ENCODE measurements around the gene AXDND1.
"Not testable (repeated sequence)": the region's sequence is repeated elsewhere in the genome, so short reads cannot be mapped to it uniquely, and the experiment has no call there.

The AXDND1 gene

GRCh38 chr1:179474713-179475112, 108.9 kb downstream of the AXDND1 start:
- DNase-seq: no peak

GRCh38 chr1:179476484-179476883, 110.7 kb downstream of the AXDND1 start:
- DNase-seq: no peak

DNA sequence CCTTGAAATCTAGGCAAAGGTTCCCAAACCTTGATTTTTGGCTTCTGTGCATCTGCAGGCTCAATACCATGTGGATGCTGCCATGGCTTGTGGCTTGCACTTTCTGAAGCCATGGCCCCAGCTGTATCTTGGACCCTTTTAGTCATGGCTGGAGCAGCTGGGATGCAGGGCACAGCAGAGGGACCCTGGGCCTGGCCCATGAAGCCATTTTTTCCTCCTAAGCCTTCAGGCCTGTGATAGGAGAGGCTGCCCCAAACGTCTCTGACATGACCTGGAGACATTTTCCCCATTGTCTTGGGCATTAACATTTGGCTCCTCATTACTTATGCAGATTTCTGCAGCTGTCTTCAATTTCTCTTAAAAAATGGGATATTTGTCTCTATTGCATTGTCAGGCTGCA, 112.6 kb downstream of the AXDND1 start:
- no peak for DNase-seq

- DNase-seq: no peak
These were observed 124.8 kb downstream of the AXDND1 start for GRCh38 chr1:179490611-179491010.

DNA sequence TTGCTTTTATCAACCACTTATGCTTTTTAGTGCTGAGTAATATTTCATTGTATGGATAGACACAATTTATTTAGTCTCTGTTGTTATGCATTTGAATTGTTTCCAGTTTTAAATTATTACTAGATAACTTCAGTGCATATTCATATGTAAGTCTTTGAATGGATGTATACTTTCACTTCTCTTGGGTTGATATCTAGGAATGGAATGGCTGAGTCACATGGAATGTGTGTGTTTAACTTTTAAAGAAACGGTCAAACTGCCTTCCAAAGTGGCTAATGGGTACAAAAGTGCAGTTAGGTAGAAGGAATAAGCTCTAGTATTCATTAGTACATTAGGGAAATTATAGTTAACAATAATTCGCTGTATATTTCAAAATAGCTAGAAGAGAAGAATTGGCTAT, 127.6 kb downstream of the AXDND1 start:
- DNase-seq: no peak

- no peak for DNase-seq
These were observed 140.4 kb downstream of the AXDND1 start for GRCh38 chr1:179506199-179506598.

GRCh38 chr1:179509384-179509783, 143.6 kb downstream of the AXDND1 start:
- DNase-seq: no peak

DNA sequence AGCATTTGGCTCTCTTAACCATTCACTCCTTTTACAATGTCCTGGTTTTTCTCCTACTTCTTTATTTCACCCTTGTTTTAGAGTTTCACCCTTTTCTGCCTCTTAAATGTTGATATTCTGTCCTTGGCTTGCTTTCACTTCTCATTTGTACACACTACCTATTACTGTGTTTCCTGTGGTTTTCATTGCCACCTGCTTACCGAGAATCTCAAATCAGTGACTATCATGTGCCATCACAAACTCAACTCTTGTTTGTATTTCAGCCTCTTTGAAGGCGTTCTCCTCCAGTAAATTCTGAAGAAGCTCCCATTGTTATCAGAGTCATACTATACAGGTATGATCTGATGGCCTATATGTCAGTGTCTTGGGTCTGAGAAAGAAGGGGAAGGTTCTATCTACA, 144.3 kb downstream of the AXDND1 start:
- no peak for DNase-seq

DNA sequence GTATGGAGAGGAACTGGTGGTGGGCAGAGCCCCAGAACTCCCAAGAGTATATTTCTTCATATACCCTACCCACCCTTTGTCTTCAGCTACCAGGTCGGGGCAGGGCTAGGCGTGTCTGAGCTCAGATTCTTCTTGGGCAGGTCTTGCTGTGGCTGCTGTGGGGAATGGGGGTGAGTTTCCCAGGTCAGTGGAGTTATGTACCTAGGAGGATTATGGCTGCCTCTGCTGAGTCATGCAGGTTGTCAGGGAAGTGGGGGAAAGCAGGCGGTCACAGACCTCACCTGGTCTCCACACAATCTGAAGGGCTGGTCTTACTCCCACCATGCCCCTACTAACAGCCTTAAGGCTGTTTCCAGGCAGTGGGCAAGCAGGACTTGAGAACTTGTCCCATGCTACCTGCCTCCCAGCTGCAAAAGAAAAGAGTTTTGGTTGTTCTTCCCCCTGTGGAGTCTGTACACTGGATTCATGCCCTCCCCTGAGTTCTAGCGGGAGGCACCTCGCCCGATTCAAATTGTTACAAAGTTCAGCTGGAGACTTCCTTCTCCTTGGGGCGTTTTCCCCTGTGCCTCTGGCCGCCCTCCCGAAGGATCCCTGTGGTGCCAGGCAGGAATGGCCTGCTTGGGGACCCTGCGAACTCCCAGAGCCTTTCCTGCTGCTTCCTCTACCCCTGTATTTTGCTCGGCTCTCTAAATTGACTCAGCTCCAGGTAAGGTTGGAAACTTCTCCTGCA, 151.4 kb downstream of the AXDND1 start:
- DNase-seq: no peak

DNA sequence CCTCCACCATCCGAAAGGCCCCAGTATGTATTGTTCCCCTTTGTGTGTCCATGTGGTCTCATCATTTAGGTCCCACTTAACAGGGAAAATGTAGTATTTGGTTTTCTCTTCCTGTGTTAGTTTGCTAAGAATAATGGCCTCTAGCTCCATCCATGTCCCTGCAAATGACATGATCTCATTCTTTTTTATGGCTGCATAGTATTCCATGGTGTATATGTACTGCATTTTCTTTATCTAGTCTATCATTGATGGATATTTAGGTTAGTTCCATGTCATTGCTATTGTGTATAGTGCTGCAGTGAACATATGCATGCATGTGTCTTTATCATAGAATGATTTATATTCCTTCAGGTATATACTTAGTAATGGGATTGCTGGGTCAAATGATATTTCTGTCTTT, 152.8 kb downstream of the AXDND1 start:
- DNase-seq: not testable (repeated sequence)

- DNase-seq: no peak
These were observed 163.9 kb downstream of the AXDND1 start for GRCh38 chr1:179529482-179530195.

DNA sequence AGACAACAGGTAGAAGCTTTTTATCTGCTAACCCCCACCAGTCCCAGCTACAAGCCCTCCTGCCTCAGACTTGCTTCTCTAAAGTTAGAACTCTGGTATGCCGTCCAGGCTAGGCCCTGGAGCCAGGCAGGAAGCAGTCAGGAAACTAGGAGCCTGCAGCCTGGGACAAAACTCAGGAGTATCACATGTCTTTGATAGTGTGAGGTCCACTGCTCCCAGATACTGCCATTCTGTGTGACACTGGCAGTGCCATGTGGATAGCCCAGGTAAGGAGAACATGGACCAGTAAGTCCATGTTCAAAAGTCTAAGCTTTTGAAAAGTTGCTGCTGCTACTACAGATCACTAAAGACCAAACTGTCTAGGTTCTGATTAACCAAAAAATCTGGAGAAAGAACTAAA, 164.6 kb downstream of the AXDND1 start:
- DNase-seq: no peak

DNA sequence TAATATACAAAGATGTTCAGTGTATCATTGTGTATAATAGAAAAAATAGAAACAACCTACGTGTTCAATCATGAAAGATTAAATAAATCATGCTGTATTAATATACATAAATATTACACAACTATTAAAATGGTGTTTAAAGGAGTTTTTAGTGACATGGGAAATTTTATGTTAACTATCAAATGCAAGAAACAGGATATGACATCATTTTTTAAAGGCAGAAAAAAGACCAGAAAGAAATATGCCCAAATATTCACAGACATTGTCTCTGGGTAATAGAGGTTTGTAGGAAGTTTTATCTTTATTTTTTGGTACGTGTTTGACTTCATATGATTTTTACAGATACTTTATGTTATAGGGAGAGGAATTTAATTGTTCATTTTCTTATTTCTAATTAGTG, 176.0 kb downstream of the AXDND1 start:
- DNase-seq: no peak

DNA sequence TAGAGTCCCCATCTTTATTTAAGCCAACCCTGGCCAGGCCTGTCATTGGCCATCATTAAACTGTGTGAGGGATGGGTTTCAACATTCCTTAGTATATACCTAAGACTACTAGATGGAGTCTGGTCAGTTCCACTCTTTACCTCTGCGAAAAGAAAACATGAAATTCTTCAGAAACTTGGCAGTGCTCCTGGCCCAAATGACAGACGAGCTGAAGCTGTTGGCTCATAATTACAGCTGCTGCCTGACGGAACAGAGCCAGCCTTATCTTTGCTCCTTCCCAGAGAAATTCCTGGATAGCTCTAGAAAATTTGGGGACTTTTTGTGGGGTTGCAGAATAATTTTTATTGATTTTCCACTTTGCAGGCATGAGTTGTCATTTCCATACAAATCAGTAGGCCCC, 179.6 kb downstream of the AXDND1 start:
- DNase-seq: no peak

GRCh38 chr1:179547021-179547535, 181.3 kb downstream of the AXDND1 start:
- no peak for DNase-seq

GRCh38 chr1:179548666-179549367, 183.0 kb downstream of the AXDND1 start:
- no peak for DNase-seq

DNA sequence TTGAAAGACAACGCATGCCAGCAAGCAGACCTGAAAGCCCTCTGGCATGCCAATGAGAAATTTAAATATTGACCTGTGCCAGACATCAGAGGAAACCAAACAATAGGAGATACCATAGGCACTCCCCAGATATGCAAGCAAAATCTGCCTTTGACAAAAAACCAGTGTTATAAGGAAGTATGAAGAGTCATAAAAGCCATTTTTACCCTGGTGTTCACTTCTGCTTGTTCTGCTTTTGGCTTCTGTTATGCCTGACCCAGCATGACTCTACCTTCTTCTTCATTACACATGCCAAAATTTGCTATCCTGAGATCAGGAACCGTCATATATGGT, 183.6 kb downstream of the AXDND1 start:
- DNase-seq: no peak

GRCh38 chr1:179550746-179551682, 185.2 kb downstream of the AXDND1 start:
- no peak for DNase-seq

- DNase-seq: no peak
These were observed 188.7 kb downstream of the AXDND1 start for GRCh38 chr1:179554427-179554826.

DNA sequence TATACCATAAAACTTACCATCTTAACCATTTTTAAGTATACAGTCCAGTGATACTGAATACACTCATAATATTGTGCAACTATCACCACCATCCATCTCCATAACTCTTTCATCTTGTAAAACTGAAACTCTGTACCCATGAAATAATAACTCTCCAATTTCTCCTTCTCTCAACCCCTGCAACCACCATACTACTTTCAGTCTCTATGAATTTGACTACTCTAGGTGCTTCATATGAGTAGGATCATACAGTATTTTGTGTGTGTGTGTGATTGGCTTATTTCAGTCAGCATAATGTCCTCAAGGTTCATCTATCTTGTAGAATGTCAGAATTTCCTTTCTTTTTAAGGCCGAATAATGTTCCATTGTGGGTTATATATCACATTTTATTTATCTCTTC, 192.3 kb downstream of the AXDND1 start:
- DNase-seq: no peak

GRCh38 chr1:179575497-179576314, 209.9 kb downstream of the AXDND1 start, which contains the start of gene NPHS2:
TSS of gene NPHS2 (minus strand) at chr1:179575948. CDS start at chr1:179575864, 84 bp downstream.
- DNase-seq: no peak

- no peak for DNase-seq
These were observed 210.7 kb downstream of the AXDND1 start for GRCh38 chr1:179576509-179576908.

All from CD4-positive, alpha-beta T cell treated with Interleukin-10 for 1 hour (primary cell).